Measurements from ENCODE around the gene SLC25A36.

The SLC25A36 gene

DNA sequence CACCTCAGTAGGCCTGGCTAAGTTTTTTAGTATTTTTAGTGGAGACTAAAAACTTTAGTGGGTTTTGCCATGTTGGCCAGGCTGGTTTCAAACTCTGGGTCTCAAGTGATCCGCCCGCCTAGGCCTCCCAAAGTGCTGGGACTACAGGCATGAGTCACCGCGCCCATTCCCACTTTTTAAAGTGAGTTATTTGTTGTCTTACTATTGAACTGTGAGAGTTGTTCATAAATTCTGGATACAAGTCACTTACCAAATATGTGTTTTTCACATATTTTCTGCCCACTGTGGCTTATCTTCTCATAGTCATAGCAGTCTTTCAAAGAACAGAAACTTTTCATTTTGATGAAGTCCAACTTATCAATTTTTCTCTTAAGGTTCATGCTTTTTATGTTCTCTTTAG is 79.6 kb downstream of the SLC25A36 start:
- Histone ChIP-seq H3K27ac (ENCODE audit: low read length) (no peak overlapping the region), H3K36me3 (ENCODE audit: control insufficient read depth in 1 of 2, insufficient read depth in 2 of 2, low read length in 2 of 2) (no peaks in the 10 kb centered on the region), H3K9me3 (ENCODE audit: control insufficient read depth in 1 of 2, low read length in 2 of 2) (no peaks in the 10 kb centered on the region), H3K4me1 (ENCODE audit: control insufficient read depth in 1 of 2, insufficient read depth in 2 of 2, low read length in 2 of 2) (no peaks in the 10 kb centered on the region), H3K4me3 (ENCODE audit: low read depth in 1 of 2, low read length in 2 of 2) (no peak overlapping the region), H3K27me3 (ENCODE audit: low read depth, low read length) (no peaks in the 10 kb centered on the region)

Measured in muscle layer of duodenum (tissue), 2 donors.